Body of pancreas (tissue), 4 donors: ENCODE data around the gene STEEP1. TPM values are rescaled to one million over a fixed set of nuclear protein-coding genes. Genes with fewer than 3 reads are reported as not detected.

ENCODE experiments used
- ATAC-seq: fragments of 150-250 bp; one replicate; pipeline ENCODE4 v1.9.1; 2016
- DNase-seq, 4 donors: peaks; one replicate each; pipeline ENCODE4 v3.0.0-alpha.2; 2019
- H3K27ac ChIP-seq, 4 donors: fragments of 200-600 bp; sonication (generic); 1 replicate in 3 of 4; 2 replicates in 1 of 4; pipeline versions ENCODE4 v1.5.1 to v1.6.1; 2016 to 2019; ENCODE audit warnings: mild to moderate bottlenecking in 1 of 4, mixed read lengths in 1 of 4, moderate library complexity in 1 of 4
- H3K27me3 ChIP-seq, 2 donors: fragments of 200-600 bp; sonication (generic); one replicate each; pipeline ENCODE4 v1.6.0; 2016; ENCODE audit warnings: mild to moderate bottlenecking in 1 of 2
- H3K36me3 ChIP-seq, 2 donors: fragments of 200-600 bp; sonication (generic); replicated peaks in 1 of 2; 2 replicates each; pipeline ENCODE4 v1.5.1; 2016; ENCODE audit warnings: low read depth in 2 of 2; ENCODE audit not compliant: insufficient read depth in 1 of 2
- H3K4me1 ChIP-seq: fragments of 200-600 bp; sonication (generic); one replicate; pipeline ENCODE4 v1.6.0; 2016
- H3K4me3 ChIP-seq, 2 donors: fragments of 200-600 bp; sonication (generic); 1 replicate in 1 of 2; 2 replicates in 1 of 2; pipeline ENCODE4 v1.5.1; 2016 to 2019
- H3K9me3 ChIP-seq, 3 donors: fragments of 200-600 bp; sonication (generic); 1 replicate in 2 of 3; 2 replicates in 1 of 3; pipeline ENCODE4 v1.5.1; 2016
- POLR2A ChIP-seq, 3 donors: fragments of 450-650 bp; IDR thresholded peaks; one replicate each; pipeline ENCODE4 v1.6.1; 2016; ENCODE audit warnings: antibody characterized with exemption in 3 of 3, mild to moderate bottlenecking in 2 of 3
- WGBS, 2 donors: methylation state at CpG; one replicate each; pipeline ENCODE4 v1.1.5; 2017; 5-methylcytosine and 5-hydroxymethylcytosine counted together
- intact Hi-C: fragments of 100-400 bp; cut with DNase I; formaldehyde crosslinking; loops from one replicate; pipeline ENCODE4 v1.15.1; 2023
- total RNA-seq, 2 donors: library from RNA; depleted of rRNA; stranded (reverse); fragments of >200 nt; gene quantifications; one replicate each; pipeline ENCODE4 v1.1.0, GENCODE V29; 2016
- TF ChIP-seq, protein P1 (sequence below), 7 experiments: fragments of 450-650 bp in 4 of 7; fragments of 200-600 bp in 3 of 7; sonication (generic) in 3 of 7; IDR thresholded peaks; one replicate each; pipeline ENCODE4 v1.5.1; 2016 to 2019; ENCODE audit warnings: antibody characterized with exemption in 7 of 7

STEEP1 gene
- total RNA-seq, 2 donors from 2014 or later: 8.2 to 17.4 TPM

DNA sequence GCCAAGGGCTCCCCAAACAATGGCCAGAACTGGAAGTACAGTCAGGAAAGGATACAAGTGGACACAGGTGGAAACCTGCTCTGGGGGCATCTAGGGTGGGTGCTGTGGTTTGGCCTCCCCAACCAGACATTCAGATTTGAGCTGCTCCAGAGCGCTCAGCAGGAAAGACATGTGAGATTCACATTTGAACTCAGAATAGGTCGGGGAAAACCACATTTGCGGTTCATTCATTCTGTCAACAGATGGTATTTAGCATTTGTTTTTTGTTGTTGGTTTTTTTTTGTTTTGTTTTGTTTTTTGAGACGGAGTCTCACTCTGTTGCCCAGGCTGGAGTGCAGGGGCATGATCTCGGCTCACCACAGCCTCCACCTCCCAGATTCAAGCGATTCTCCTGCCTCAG lies 44.0 kb downstream of the STEEP1 start:
- Histone ChIP-seq H3K4me1 (no peaks in the 10 kb centered on the region), H3K9me3 (no peaks in the 10 kb centered on the region), H3K27ac (no peak overlapping the region), H3K27me3 (no peaks in the 10 kb centered on the region), H3K4me3 (no peak overlapping the region), H3K36me3 (no peaks in the 10 kb centered on the region)
- 69 to 80% methylated on average over 3 to 6 of the region's 6 CpGs for WGBS, 2 donors
- intact Hi-C loops: loop anchor here (10.0 kb wide), 1 partner anchor 204 kb away; no protein-coding TSS in a partner anchor
- ATAC-seq: no peak
- DNase-seq: no peak
- no peak for TF ChIP-seq POLR2A (IDR thresholded peaks at IDR 0.05)
- TF ChIP-seq, protein P1, sequence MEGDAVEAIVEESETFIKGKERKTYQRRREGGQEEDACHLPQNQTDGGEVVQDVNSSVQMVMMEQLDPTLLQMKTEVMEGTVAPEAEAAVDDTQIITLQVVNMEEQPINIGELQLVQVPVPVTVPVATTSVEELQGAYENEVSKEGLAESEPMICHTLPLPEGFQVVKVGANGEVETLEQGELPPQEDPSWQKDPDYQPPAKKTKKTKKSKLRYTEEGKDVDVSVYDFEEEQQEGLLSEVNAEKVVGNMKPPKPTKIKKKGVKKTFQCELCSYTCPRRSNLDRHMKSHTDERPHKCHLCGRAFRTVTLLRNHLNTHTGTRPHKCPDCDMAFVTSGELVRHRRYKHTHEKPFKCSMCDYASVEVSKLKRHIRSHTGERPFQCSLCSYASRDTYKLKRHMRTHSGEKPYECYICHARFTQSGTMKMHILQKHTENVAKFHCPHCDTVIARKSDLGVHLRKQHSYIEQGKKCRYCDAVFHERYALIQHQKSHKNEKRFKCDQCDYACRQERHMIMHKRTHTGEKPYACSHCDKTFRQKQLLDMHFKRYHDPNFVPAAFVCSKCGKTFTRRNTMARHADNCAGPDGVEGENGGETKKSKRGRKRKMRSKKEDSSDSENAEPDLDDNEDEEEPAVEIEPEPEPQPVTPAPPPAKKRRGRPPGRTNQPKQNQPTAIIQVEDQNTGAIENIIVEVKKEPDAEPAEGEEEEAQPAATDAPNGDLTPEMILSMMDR (IDR thresholded peaks at IDR 0.05): no peak

DNA sequence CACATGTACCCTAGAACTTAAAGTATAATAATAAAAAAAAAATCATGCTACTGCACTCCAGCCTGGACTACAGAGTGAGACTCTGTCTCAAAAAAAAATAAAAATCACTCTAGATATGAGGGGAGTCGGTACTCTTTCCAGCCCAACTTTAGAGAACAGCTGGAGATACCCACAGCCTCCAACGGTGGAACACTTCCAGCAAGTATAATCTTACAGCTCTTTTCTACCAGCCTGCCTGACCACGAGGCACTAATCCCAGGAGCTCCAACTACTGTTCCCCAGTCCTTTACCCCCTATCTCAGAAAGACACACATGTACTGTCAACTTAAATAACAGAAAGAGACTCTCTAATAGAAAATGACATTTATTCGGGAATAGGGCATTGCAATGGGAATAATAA lies 46.8 kb downstream of the STEEP1 start:
- Histone ChIP-seq H3K27me3 (no peaks in the 10 kb centered on the region), H3K4me1 (no peaks in the 10 kb centered on the region), H3K9me3 (no peaks in the 10 kb centered on the region), H3K4me3 (no peak overlapping the region), H3K27ac (no peak overlapping the region), H3K36me3 (no peaks in the 10 kb centered on the region)
- intact Hi-C loops: no loop called here
- DNase-seq (no peak), ATAC-seq (no peak)
- TF ChIP-seq POLR2A (IDR thresholded peaks at IDR 0.05): no peak
- TF ChIP-seq, protein P1 (IDR thresholded peaks at IDR 0.05): no peak
- 53 to 63% methylated on average over 3 to 4 of the region's 4 CpGs for WGBS, 2 donors

DNA sequence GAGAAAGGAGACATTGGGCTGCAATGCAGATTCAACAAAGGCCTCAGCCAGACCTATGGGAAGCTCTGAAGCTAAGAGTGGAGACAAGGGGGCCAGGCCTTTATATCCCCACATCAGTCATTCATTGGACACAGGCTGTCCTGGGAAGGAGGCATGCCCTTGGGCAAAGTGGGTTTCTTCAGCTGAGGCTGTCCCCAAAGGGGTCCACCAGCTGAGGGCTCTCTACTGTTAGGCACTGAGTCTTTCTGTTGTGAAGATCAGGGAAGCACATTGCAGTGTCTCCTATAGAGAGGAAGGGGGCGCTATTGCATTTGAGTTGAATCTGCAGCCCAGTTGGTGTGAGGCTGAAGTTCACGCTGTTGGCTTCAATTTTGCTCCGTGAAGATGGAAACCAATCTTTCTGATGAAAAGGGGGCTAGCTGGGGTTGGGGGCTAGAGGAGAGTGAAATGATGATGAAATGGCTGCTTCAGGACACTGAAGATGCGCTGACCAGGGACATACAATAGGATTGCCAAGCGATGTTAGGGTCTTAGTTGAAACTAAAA lies 49.0 kb downstream of the STEEP1 start:
- 41 to 46% methylated on average over 4 to 5 of the region's 5 CpGs for WGBS, 2 donors
- Histone ChIP-seq H3K27ac (no peak overlapping the region), H3K27me3 (no peaks in the 10 kb centered on the region), H3K9me3 (no peaks in the 10 kb centered on the region), H3K4me3 (no peak overlapping the region), H3K4me1 (no peaks in the 10 kb centered on the region), H3K36me3 (no peaks in the 10 kb centered on the region)
- intact Hi-C loops: no loop called here
- TF ChIP-seq, protein P1 (IDR thresholded peaks at IDR 0.05): peak; percentile 22 to 81 (median 72)
- no peak for TF ChIP-seq POLR2A (IDR thresholded peaks at IDR 0.05)
- ATAC-seq: peak; percentile 80
- DNase-seq: peak; percentile 12 to 45 (median 32)

DNA sequence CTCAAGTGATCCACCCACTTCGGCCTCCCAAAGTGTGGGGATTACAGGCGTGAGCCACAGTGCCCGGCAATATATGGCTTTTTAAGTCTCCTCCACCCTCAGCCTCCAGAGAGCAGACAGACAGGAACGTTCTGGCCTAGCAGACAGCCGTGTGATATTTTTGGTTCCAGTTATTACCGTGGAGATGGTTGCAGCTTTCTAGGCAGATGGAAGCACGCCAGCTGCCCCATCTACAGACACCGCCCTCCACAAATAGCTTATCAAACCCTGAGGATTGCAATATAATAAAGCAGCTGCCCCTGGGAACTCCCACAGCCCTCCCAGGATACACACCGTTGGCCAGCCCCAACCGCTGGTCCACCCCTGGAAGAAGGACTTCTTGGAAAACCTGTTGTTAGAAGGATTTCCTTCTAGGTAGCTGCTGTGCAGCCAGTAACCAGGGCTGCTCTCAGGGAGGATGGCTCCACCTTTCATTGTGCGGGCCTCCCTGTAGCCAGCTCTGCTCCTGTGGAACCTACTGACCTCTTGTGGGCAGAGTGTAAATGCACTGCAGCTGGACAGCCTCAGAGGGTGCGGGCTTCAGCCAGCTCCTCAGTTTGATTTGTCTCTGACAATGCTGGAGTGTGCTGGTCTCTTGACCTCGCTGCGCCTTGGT lies 52.9 kb downstream of the STEEP1 start:
- H3K27ac ChIP-seq: no peak overlapping the region
- ATAC-seq (peak; percentile 96), DNase-seq (peak; percentile 66 to 79 (median 78))
- H3K9me3 ChIP-seq: no peaks in the 10 kb centered on the region
- 30% methylated on average over 10 of the region's 14 CpGs; no CpG with 5 or more reads in 1 of the 2 donors for WGBS, 2 donors
- H3K4me3 ChIP-seq: no peak overlapping the region
- intact Hi-C loops: no loop called here
- H3K36me3 ChIP-seq: no peaks in the 10 kb centered on the region
- TF ChIP-seq POLR2A (IDR thresholded peaks at IDR 0.05): no peak
- TF ChIP-seq, protein P1 (IDR thresholded peaks at IDR 0.05): peak; percentile 38 to 84 (median 69)
- H3K4me1 ChIP-seq: no peaks in the 10 kb centered on the region
- H3K27me3 ChIP-seq: no peaks in the 10 kb centered on the region
